DMS153 treated with DMSO at 0.1 percent for 48 hours (cell line): ENCODE data around the gene TMEM187.
A peak's percentile ranks its signal among the peaks of the same experiment; 100 is the strongest.

ENCODE experiments used
- DNase-seq: peaks from one replicate; lab custom pipeline; 2025; ENCODE audit not compliant: unreplicated experiment; lab: John Stamatoyannopoulos, UW

The TMEM187 gene

GRCh38 chrX:153934762-153935325, 37.7 kb upstream of the TMEM187 start, which contains the start of gene NAA10:
Gene NAA10 (minus strand): TSS chrX:153935037. CDS start chrX:153934904, 133 bp downstream.
- peak; percentile 49 for DNase-seq

- no peak for DNase-seq
These were observed 37.2 kb upstream of the TMEM187 start for GRCh38 chrX:153935326-153935851.

GRCh38 chrX:153937056-153937455, 35.5 kb upstream of the TMEM187 start:
- no peak for DNase-seq

GRCh38 chrX:153938226-153938786, 34.2 kb upstream of the TMEM187 start:
- no peak for DNase-seq

- no peak for DNase-seq
These were observed 33.0 kb upstream of the TMEM187 start for GRCh38 chrX:153939573-153939972.

- no peak for DNase-seq
These were observed 31.0 kb upstream of the TMEM187 start for GRCh38 chrX:153941336-153942252.

GRCh38 chrX:153944140-153944799, 28.3 kb upstream of the TMEM187 start, which contains the start of gene RENBP:
Gene RENBP (minus strand): TSS chrX:153944643. CDS start chrX:153944610, 33 bp downstream.
- no peak for DNase-seq

- no peak for DNase-seq
These were observed 27.8 kb upstream of the TMEM187 start for GRCh38 chrX:153944800-153945150.

- no peak for DNase-seq
These were observed 26.3 kb upstream of the TMEM187 start for GRCh38 chrX:153945956-153946943.

GRCh38 chrX:153947009-153947769, 25.4 kb upstream of the TMEM187 start:
- peak; percentile 72 for DNase-seq

GRCh38 chrX:153948002-153948466, 24.5 kb upstream of the TMEM187 start:
- no peak for DNase-seq

GRCh38 chrX:153948847-153949805, 23.4 kb upstream of the TMEM187 start:
- DNase-seq, result no peak

GRCh38 chrX:153950127-153950526, 22.4 kb upstream of the TMEM187 start:
- no peak for DNase-seq

GRCh38 chrX:153951683-153952372, 20.7 kb upstream of the TMEM187 start:
- DNase-seq, result no peak

GRCh38 chrX:153952373-153953026, 20.1 kb upstream of the TMEM187 start:
- DNase-seq, result no peak

- no peak for DNase-seq
These were observed 19.2 kb upstream of the TMEM187 start for GRCh38 chrX:153953342-153953830.
